NCI-H2107 (cell line): ENCODE measurements around the gene GDF2.

Experiments used
- DNase-seq: peaks from one replicate; lab custom pipeline; 2025; lab: John Stamatoyannopoulos, UW

Gene GDF2

GRCh38 chr10:47291682-47292081 is 30.6 kb upstream of the GDF2 start:
- DNase-seq = no peak

GRCh38 chr10:47294057-47294456 is 28.2 kb upstream of the GDF2 start:
- DNase-seq = no peak

GRCh38 chr10:47294501-47294900 is 27.8 kb upstream of the GDF2 start:
- DNase-seq = no peak

GRCh38 chr10:47295411-47295810 is 26.8 kb upstream of the GDF2 start:
- DNase-seq = no peak

- DNase-seq = no peak
Observed at GRCh38 chr10:47296156-47296894, 25.9 kb upstream of the GDF2 start.

GRCh38 chr10:47296941-47297340 is 25.3 kb upstream of the GDF2 start:
- DNase-seq = no peak

GRCh38 chr10:47297866-47298540 is 24.3 kb upstream of the GDF2 start:
- DNase-seq = no peak

GRCh38 chr10:47298715-47299114 is 23.5 kb upstream of the GDF2 start:
- DNase-seq = no peak

- no peak for DNase-seq
Observed at GRCh38 chr10:47299611-47300428, 22.4 kb upstream of the GDF2 start, which contains the start of gene GDF10. TSS of gene GDF10 (plus strand) at chr10:47300197. CDS start at chr10:47300652, 455 bp downstream.

GRCh38 chr10:47300429-47300931 is 21.8 kb upstream of the GDF2 start:
- no peak for DNase-seq

GRCh38 chr10:47301833-47302232 is 20.4 kb upstream of the GDF2 start:
- DNase-seq = no peak

- no peak for DNase-seq
Observed at GRCh38 chr10:47303105-47303504, 19.1 kb upstream of the GDF2 start.

- no peak for DNase-seq
Observed at GRCh38 chr10:47303866-47304265, 18.4 kb upstream of the GDF2 start.

- DNase-seq = no peak
Observed at GRCh38 chr10:47305566-47305965, 16.7 kb upstream of the GDF2 start.

- no peak for DNase-seq
Observed at GRCh38 chr10:47306387-47307210, 15.7 kb upstream of the GDF2 start.

- no peak for DNase-seq
Observed at GRCh38 chr10:47307381-47307780, 14.9 kb upstream of the GDF2 start.

GRCh38 chr10:47308775-47309174 is 13.5 kb upstream of the GDF2 start:
- no peak for DNase-seq

GRCh38 chr10:47309408-47310089 is 12.7 kb upstream of the GDF2 start:
- no peak for DNase-seq

GRCh38 chr10:47310090-47310505 is 12.2 kb upstream of the GDF2 start:
- DNase-seq = no peak

GRCh38 chr10:47311193-47311931 is 10.9 kb upstream of the GDF2 start:
- DNase-seq = peak; percentile 4
